ENCODE measurements around the gene KRTAP4-8.
"Not testable (repeated sequence)": the region's sequence is repeated elsewhere in the genome, so short reads cannot be mapped to it uniquely, and the experiment has no call there.

KRTAP4-8 gene

GRCh38 chr17:41064301-41064700 lies 33.6 kb downstream of the KRTAP4-8 start:
- no peak for DNase-seq

DNA sequence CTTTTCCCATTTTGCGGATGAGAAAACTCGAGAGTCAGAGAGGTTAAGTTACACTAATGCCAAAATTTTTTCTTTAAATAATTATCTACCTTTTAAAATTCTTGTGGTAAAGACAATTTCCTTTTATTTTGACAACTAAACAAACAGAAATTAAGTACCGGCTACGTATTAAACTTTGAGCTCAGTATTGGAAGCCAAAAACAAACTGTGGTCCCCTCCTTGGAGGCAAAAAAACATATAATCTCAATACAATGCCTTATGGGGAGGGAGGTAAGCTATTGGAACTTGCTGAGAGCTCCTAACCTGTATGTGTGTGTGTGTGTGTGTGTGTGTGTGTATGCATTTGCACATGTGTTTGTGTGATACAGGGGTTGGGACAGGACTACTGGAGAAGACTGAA lies 34.5 kb downstream of the KRTAP4-8 start:
- no peak for DNase-seq

DNA sequence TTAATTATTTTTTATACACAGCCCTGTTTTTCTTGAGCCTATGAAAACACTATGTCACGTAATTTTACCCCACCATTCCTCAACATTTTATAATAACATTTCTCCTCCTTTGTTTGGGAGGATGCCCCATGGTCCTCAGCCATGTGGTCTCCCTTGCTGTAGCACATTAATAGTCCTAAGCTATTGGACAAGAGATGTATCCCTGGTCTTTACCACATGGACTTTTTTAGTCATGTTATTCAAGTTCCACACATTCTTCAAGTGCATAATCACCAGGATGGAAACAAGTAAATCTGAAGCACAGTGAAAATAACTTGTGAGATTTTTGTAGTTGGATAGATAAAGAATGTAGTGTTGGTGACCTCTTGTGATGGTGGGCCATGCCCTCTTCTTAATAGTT lies 36.0 kb downstream of the KRTAP4-8 start:
- no peak for DNase-seq

DNA sequence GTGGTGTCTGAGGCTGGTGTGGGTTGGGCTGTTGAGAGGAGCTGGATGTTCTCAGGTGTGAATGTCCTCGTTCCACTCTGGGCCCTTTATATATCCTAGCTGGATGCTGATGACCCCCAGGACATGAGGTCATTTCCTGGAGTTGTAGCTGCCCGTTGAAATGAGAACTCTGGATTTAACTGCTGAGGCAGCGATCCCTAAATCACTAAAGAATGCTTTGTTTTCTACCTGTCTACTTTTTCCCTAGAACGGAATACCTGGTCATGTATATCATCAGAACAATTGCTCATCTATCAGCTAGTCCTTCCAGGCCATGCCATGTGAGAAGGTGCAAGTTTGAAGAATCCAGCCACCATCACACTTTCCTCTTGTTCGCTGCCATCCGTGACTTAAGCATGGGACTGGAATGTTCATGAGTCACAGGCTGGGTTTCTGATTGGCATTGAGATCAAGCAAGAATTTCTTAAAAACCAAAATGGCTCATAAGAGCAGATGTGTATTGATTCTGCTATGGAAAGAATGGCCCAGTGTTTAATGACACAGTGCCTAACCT lies 37.8 kb downstream of the KRTAP4-8 start, which contains the start of gene KRTAP2-3:
Gene KRTAP2-3, minus strand, starts transcription at position 63 of the 553 bp plus-strand sequence. CDS start 64 bp downstream, outside the sequence.
- DNase-seq = no peak

GRCh38 chr17:41059276-41060051 lies 38.5 kb downstream of the KRTAP4-8 start:
- DNase-seq = not testable (repeated sequence)

DNA sequence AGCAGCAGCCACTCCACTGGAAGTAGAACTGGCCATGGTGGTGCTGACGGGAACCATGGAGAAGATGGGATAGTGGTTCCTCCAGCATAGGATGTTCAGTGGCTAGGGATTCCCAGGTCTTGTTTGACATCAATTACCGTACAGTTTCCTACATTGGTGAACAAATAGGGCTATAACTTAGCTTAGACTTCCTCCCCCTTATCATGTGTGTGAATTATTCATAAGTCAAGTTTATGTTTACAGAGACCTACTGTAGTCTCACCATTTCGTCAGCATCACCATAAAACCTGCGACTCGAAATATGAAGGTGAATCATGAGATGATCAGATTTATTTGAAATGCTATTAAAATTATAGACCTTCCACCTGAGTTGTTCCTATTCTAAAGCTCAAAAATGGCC lies 39.2 kb downstream of the KRTAP4-8 start:
- no peak for DNase-seq

DNA sequence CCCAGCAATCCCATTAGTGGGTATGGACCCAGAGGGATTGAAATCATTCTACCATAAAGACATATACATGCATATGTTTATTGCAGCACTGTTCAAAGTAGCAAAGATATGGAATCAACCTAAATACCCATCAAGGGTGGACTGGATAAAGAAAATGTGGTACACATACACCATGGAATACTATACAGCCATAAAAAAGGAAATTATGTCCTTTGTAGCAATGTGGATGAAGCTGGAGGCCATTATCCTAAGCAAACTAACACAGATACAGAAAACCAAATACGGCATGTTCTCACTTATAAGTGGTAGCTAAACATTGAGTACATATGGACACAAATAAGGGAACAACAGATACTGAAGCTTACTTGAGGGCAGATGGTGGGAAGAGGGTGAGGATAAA lies 40.4 kb downstream of the KRTAP4-8 start:
- no peak for DNase-seq

- not testable (repeated sequence) for DNase-seq
These were observed 42.8 kb downstream of the KRTAP4-8 start, which contains the start of gene KRTAP2-2 for GRCh38 chr17:41055130-41055529. Gene KRTAP2-2 (minus strand): TSS chr17:41055230. CDS start chr17:41055211, 19 bp downstream.

DNA sequence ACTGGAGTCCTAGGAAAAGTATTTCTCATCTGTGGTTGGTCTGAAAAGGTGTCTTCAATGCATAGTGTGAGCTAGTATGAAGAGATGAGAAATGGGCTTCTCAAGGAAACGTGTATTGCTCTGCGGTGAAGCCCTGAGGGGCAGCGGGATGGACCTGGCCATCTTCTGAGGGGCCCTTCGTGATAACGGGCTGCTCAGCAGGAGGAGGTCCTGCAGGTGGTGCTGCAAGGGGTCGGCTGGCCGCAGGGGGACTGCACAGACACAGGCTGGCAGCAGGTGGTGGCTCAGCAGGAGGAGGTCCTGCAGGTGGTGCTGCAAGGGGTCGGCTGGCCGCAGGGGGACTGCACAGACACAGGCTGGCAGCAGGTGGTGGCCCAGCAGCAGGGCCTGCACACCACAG lies 43.4 kb downstream of the KRTAP4-8 start:
- DNase-seq = not testable (repeated sequence)

DNA sequence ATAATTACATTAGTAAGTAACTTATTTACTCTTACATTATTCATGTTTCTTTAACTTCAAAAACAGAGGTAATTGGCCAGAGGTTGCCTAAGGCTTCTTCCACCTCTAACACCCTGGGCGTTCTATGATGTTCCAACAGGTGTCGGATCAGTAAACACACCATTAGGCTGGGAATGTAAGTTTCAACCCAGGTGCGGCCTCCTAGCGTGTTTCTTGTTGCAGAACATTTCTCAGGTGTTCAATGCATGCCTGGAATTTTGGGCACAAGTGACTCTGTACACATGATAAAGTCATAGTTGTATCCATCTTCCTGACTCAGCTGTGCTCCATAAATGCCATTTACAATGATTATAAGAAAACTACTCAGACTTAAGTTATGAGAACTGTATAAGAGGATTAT lies 43.9 kb downstream of the KRTAP4-8 start:
- DNase-seq = no peak

DNA sequence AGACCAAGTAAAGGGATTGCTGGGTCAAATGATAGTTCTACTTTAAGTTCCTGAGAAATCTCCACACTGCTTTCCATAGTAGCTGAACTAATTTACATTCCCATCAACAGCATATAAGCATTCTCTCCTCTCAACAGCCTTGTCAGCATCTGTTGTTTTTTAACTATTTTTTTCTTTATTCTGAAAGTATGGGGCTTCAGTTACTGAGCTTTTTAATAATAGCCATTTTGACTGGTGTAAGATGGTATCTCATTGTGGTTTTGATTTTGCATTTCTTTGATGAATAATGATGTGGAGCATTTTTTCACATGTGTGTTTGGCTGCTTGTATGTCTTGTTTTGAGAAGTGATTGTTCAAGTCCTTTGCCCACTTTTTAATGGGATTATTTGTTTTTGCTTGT lies 45.4 kb downstream of the KRTAP4-8 start:
- DNase-seq = no peak

DNA sequence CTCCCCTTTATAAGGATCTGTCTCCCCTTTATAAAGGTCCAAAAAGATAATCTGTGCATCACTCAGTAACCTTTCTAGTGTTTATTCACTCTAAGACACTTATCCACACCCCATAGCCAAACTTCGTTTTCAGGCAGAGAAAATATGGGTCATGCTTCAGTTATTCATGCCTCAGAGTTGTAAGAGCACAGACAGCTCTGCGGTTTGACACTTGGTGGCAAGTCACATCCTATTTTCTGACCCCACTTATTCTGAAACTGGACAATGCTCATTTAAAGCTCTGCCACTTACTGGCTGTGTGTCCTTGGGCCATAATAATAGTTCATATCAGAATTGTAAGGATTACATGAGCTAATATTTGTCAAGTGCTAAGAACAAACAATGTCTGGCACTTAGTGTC lies 48.8 kb downstream of the KRTAP4-8 start:
- no peak for DNase-seq

- DNase-seq = no peak
These were observed 49.5 kb downstream of the KRTAP4-8 start for GRCh38 chr17:41048441-41048840.
